Spleen (tissue), 11 donors: ENCODE data around the gene BLOC1S5. TPM values are rescaled to one million over a fixed set of nuclear protein-coding genes. Genes with fewer than 3 reads are reported as not detected.

Experiments used
- DNase-seq: peaks from one replicate; pipeline ENCODE4 v3.0.0-alpha.2; 2020
- H3K27ac ChIP-seq, 8 donors: fragments of 200-600 bp; sonication (generic) in 7 of 8; 1 replicate in 4 of 8; 2 replicates in 4 of 8; pipeline versions ENCODE4 v1.5.0 to v1.8.0; 2016 to 2021; ENCODE audit warnings: inconsistent platforms in 4 of 8, mild to moderate bottlenecking in 4 of 8, moderate library complexity in 1 of 8
- H3K27me3 ChIP-seq, 7 donors: fragments of 200-600 bp; sonication (generic) in 6 of 7; replicated peaks in 1 of 7; 1 replicate in 4 of 7; 2 replicates in 3 of 7; pipeline versions ENCODE4 v1.5.0 to v1.8.0; 2016 to 2021; ENCODE audit warnings: inconsistent platforms in 3 of 7, mild to moderate bottlenecking in 1 of 7
- H3K36me3 ChIP-seq, 6 donors: fragments of 200-600 bp; sonication (generic) in 5 of 6; 1 replicate in 4 of 6; 2 replicates in 2 of 6; pipeline versions ENCODE4 v1.5.0 to v1.8.0; 2016 to 2021; ENCODE audit warnings: inconsistent platforms in 2 of 6
- H3K4me1 ChIP-seq, 6 donors: fragments of 200-600 bp; sonication (generic) in 5 of 6; 1 replicate in 3 of 6; 2 replicates in 3 of 6; pipeline versions ENCODE4 v1.5.0 to v1.8.0; 2016 to 2021; ENCODE audit warnings: inconsistent platforms in 3 of 6
- H3K4me3 ChIP-seq, 8 donors: fragments of 200-600 bp; sonication (generic) in 7 of 8; 1 replicate in 4 of 8; 2 replicates in 4 of 8; pipeline versions ENCODE4 v1.5.0 to v1.8.0; 2016 to 2021; ENCODE audit warnings: inconsistent platforms in 4 of 8, mild to moderate bottlenecking in 4 of 8, moderate library complexity in 2 of 8
- H3K9me3 ChIP-seq, 8 donors: fragments of 200-600 bp; sonication (generic) in 7 of 8; 1 replicate in 4 of 8; 2 replicates in 4 of 8; pipeline versions ENCODE4 v1.5.0 to v1.8.0; 2016 to 2021; ENCODE audit warnings: inconsistent platforms in 4 of 8
- POLR2A ChIP-seq, 3 donors: fragments of 450-650 bp; IDR thresholded peaks; one replicate each; pipeline ENCODE4 v1.5.1; 2017; ENCODE audit warnings: antibody characterized with exemption in 3 of 3, mild to moderate bottlenecking in 1 of 3
- POLR2AphosphoS5 ChIP-seq, 3 donors: sonication (generic); formaldehyde crosslinking; IDR thresholded peaks; one replicate each; pipeline ENCODE4 v1.5.1; 2017; ENCODE audit warnings: antibody characterized with exemption in 3 of 3
- WGBS, 5 donors: extraction: QIAGEN DNeasy Blood & Tissue Kit in 3 of 5; methylation state at CpG; one replicate each; pipeline versions ENCODE4 v1.1.5 to v1.1.7; 2013 to 2018; 5-methylcytosine and 5-hydroxymethylcytosine counted together
- intact Hi-C: fragments of 100-400 bp; cut with DNase I; formaldehyde crosslinking; loops from one replicate; pipeline ENCODE4 v1.15.0; 2023; ENCODE audit warnings: low total_unique reads
- polyA plus RNA-seq, 3 donors: library from polyadenylated mRNA; stranded (reverse); fragments of 200-250 nt; gene quantifications; one replicate each; pipeline ENCODE4 v1.2.1, GENCODE V29; 2013
- total RNA-seq, 7 donors: library from RNA; depleted of rRNA in 3 of 7; stranded (reverse); fragments of >200 nt in 3 of 7; fragmentation: NEBNext Ultra II Directional in 4 of 7; extraction: Animal tissue kit (Norgen Biotek cat#: 25700) in 4 of 7; gene quantifications; one replicate each; pipeline versions ENCODE4 v1.1.0 to v1.2.1, GENCODE V29; 2016 to 2021
- TF ChIP-seq, protein P1 (sequence below), 11 experiments: fragments of 200-600 bp in 7 of 11; fragments of 450-650 bp in 4 of 11; sonication (generic) in 4 of 11; IDR thresholded peaks in 8 of 11; conservative IDR thresholded peaks in 3 of 11; 1 replicate in 7 of 11; 2 replicates in 4 of 11; pipeline versions ENCODE4 v1.4.0 to v1.8.0; 2016 to 2021; ENCODE audit warnings: antibody characterized with exemption in 11 of 11, inconsistent platforms in 4 of 11, mild to moderate bottlenecking in 1 of 11
- donor health status: healthy with polysubstance abuse.
- donor health status: DM: no; HTN: no; CAD: no; lungs with moderate emphysema.
- donor health status: DM: no; HTN: no; CAD: no.
- donor health status: Bipolar disorder and iron deficiency.
- donor health status: healthy.
- donor health status: DM: no; HTN: no; CAD: no.
- donor health status: DM: yes; HTN: yes; CAD: no.

The BLOC1S5 gene
- total and polyA plus RNA-seq, 10 donors = 6.6 to 18.0 (median 13.6) TPM

DNA sequence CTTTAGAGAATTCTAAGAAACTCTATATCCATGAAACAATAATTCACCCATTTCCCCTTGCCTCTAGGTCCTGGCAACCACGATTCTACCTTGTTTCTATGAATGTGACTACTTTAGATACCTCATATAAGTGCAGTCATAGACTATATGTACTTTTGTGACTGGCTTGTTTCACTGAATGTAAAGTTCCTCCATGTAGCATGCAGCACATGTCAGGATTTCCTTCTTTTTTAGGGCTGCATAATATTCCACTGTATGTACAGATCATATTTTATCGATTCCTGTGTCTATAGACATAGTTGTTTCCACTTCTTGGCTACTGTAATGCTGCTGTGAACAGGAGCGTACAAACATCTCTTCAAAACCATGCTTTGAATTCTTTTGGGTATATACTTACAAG, 26.5 kb upstream of the BLOC1S5 start:
- intact Hi-C loops = no loop called here
- Histone ChIP-seq H3K4me3 (no peak overlapping the region), H3K27me3 (no peaks in the 10 kb centered on the region), H3K36me3 (peaks cover 0 to 99% (median 68%) of the 10 kb centered on the region in 6 donors), H3K9me3 (peaks cover 0 to 12% (median 7%) of the 10 kb centered on the region in 8 donors), H3K4me1 (peaks cover 0 to under 1% (median 0%) of the 10 kb centered on the region in 6 donors), H3K27ac (no peak overlapping the region)
- TF ChIP-seq, protein P1, sequence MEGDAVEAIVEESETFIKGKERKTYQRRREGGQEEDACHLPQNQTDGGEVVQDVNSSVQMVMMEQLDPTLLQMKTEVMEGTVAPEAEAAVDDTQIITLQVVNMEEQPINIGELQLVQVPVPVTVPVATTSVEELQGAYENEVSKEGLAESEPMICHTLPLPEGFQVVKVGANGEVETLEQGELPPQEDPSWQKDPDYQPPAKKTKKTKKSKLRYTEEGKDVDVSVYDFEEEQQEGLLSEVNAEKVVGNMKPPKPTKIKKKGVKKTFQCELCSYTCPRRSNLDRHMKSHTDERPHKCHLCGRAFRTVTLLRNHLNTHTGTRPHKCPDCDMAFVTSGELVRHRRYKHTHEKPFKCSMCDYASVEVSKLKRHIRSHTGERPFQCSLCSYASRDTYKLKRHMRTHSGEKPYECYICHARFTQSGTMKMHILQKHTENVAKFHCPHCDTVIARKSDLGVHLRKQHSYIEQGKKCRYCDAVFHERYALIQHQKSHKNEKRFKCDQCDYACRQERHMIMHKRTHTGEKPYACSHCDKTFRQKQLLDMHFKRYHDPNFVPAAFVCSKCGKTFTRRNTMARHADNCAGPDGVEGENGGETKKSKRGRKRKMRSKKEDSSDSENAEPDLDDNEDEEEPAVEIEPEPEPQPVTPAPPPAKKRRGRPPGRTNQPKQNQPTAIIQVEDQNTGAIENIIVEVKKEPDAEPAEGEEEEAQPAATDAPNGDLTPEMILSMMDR (IDR thresholded peaks at IDR 0.05 in 8 of 11, conservative IDR thresholded peaks at IDR 0.05 in 3 of 11) = no peak
- TF ChIP-seq POLR2A (IDR thresholded peaks at IDR 0.05) (no peak), POLR2AphosphoS5 (IDR thresholded peaks at IDR 0.05) (no peak)
- DNase-seq = no peak
- WGBS, 5 donors = 96 to 100% (median 97%) methylated on average over 3 of the region's 3 CpGs

DNA sequence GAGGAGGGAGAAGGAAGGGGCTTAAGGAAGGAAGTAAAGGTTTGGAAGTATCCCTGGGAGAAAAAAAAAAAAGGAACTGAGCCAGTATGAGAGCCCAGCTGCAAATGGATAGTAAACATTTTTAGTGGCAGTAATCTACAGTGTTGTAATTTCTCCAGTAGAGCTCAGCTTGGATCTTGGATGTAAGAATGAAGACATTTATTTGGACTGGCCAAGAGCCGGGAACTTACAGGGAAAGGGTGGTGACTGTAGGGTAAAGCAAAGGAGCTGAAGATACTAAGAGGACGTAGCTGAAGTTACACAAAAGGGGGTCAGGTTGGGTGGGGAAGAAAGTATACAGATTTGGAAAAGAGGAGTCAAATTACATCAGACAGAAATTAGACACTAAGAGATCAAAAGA, 24.7 kb upstream of the BLOC1S5 start:
- H3K36me3 ChIP-seq = peaks cover 0 to 94% (median 53%) of the 10 kb centered on the region in 6 donors
- intact Hi-C loops = no loop called here
- WGBS, 5 donors = 93 to 100% (median 94%) methylated on average over 2 of the region's 2 CpGs
- H3K4me3 ChIP-seq = no peak overlapping the region
- H3K27ac ChIP-seq = no peak overlapping the region
- peaks cover 0 to 12% (median 7%) of the 10 kb centered on the region in 8 donors for H3K9me3 ChIP-seq
- no peak for DNase-seq
- no peaks in the 10 kb centered on the region for H3K27me3 ChIP-seq
- peaks cover 0 to 15% (median 0%) of the 10 kb centered on the region in 6 donors for H3K4me1 ChIP-seq
- TF ChIP-seq POLR2A (IDR thresholded peaks at IDR 0.05) (no peak), POLR2AphosphoS5 (IDR thresholded peaks at IDR 0.05) (no peak)
- TF ChIP-seq, protein P1 (IDR thresholded peaks at IDR 0.05 in 8 of 11, conservative IDR thresholded peaks at IDR 0.05 in 3 of 11) = no peak

DNA sequence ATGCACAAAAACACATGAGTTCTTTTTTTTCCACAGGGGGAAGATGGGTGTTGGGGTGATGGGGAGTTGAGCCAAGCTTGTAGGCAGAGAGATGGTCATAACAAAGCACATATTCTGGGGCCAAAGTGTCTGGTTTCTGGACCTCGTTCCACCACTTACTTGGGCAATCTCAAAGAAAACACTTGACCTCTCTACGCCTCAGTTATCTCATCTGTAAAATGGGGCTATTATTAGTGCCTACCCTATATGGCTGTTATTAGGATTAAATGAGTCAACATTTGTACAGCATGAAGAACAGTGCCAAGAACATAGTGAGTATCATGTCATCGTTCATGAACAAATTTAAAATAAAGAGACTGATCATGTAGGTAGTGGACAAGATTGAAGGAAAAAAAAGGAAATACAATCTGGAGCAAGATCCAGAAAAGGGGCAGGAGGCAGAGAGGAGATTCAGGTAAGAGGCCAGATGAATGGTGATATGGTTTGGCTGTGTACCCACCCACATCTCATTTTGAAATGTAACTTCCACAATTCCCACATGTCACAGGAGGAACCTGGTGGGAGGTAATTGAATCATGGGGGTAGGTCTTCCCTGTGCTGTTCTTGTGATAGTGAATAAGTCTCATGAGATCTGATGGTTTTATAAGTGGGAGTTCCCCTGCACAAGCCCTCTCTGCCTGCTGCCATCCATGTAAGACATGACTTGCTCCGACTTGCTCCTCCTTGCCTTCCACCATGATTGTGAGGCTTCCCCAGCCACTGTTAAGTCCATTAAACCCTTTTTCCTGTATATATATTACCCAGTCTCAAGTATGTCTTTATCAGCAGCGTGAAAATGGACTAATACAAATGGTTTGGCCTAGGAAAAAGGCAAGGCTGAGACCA, 23.9 kb upstream of the BLOC1S5 start:
- 82 to 97% (median 95%) methylated on average over 5 of the region's 5 CpGs for WGBS, 5 donors
- intact Hi-C loops = no loop called here
- H3K36me3 ChIP-seq = peaks cover 0 to 94% (median 50%) of the 10 kb centered on the region in 6 donors

More for the DNA sequence above, 23.9 kb upstream of the BLOC1S5 start:
- Histone ChIP-seq H3K4me1 (peaks cover 0 to 22% (median 0%) of the 10 kb centered on the region in 6 donors), H3K27ac (no peak overlapping the region), H3K9me3 (peaks cover 0 to 12% (median 7%) of the 10 kb centered on the region in 8 donors), H3K27me3 (no peaks in the 10 kb centered on the region), H3K4me3 (no peak overlapping the region)
- TF ChIP-seq, protein P1 (IDR thresholded peaks at IDR 0.05 in 8 of 11, conservative IDR thresholded peaks at IDR 0.05 in 3 of 11) = no peak
- TF ChIP-seq POLR2A (IDR thresholded peaks at IDR 0.05) (no peak), POLR2AphosphoS5 (IDR thresholded peaks at IDR 0.05) (no peak)
- DNase-seq = no peak
